HG03378 (cell line): ENCODE measurements around the gene AJM1.
"Not testable (repeated sequence)": the region's sequence is repeated elsewhere in the genome, so short reads cannot be mapped to it uniquely, and the experiment has no call there.

Source experiments
- ATAC-seq: cut with Tn5 transposase; IDR thresholded peaks from one replicate; pipeline ENCODE4 v1.9.1; 2021; ENCODE audit warnings: mild to moderate bottlenecking, moderate library complexity; ENCODE audit not compliant: unreplicated experiment

AJM1 gene

GRCh38 chr9:136829981-136830885 is 12.0 kb upstream of the AJM1 start:
- ATAC-seq: no peak

- ATAC-seq: no peak
These were observed 11.1 kb upstream of the AJM1 start for GRCh38 chr9:136831002-136831719.

GRCh38 chr9:136831720-136832104 is 10.6 kb upstream of the AJM1 start:
- ATAC-seq: no peak

GRCh38 chr9:136832581-136832980 is 9.7 kb upstream of the AJM1 start:
- ATAC-seq: no peak

GRCh38 chr9:136833381-136834048 is 8.8 kb upstream of the AJM1 start:
- not testable (repeated sequence) for ATAC-seq

- no peak for ATAC-seq
These were observed 6.9 kb upstream of the AJM1 start for GRCh38 chr9:136835162-136835931.

GRCh38 chr9:136835932-136836904 is 6.1 kb upstream of the AJM1 start:
- ATAC-seq: no peak

GRCh38 chr9:136837146-136837855 is 5.0 kb upstream of the AJM1 start:
- ATAC-seq: no peak

- not testable (repeated sequence) for ATAC-seq
These were observed 4.4 kb upstream of the AJM1 start for GRCh38 chr9:136837856-136838277.

GRCh38 chr9:136838314-136839228 is 3.7 kb upstream of the AJM1 start:
- ATAC-seq: no peak

GRCh38 chr9:136839229-136840139 is 2.8 kb upstream of the AJM1 start:
- no peak for ATAC-seq

- ATAC-seq: no peak
These were observed 2.0 kb upstream of the AJM1 start for GRCh38 chr9:136840140-136840876.

GRCh38 chr9:136840877-136841645 is 1.2 kb upstream of the AJM1 start:
- no peak for ATAC-seq

GRCh38 chr9:136841646-136842379 is 465 bp upstream of the AJM1 start:
- ATAC-seq: not testable (repeated sequence)
